Suprapubic skin (tissue), 4 donors: ENCODE measurements around the gene SDHA.

ENCODE experiments used
- EP300 ChIP-seq: sonication (generic); formaldehyde crosslinking; IDR thresholded peaks from one replicate; pipeline ENCODE4 v1.6.1; 2017; ENCODE audit warnings: antibody characterized with exemption
- POLR2A ChIP-seq, 2 donors: fragments of 450-650 bp; IDR thresholded peaks; one replicate each; pipeline ENCODE4 v1.6.1; 2017; ENCODE audit warnings: antibody characterized with exemption in 2 of 2, mild to moderate bottlenecking in 2 of 2, moderate library complexity in 2 of 2
- POLR2AphosphoS5 ChIP-seq, 3 donors: sonication (generic); formaldehyde crosslinking; IDR thresholded peaks; one replicate each; pipeline ENCODE4 v1.6.1; 2017; ENCODE audit warnings: antibody characterized with exemption in 3 of 3
- TF ChIP-seq, protein P1 (sequence below), 2 donors: fragments of 200-600 bp in 1 of 2; fragments of 450-650 bp in 1 of 2; sonication (generic) in 1 of 2; IDR thresholded peaks; one replicate each; pipeline ENCODE4 v1.5.1; 2016 to 2019; ENCODE audit warnings: antibody characterized with exemption in 2 of 2, mild to moderate bottlenecking in 1 of 2, moderate library complexity in 1 of 2

DNA sequence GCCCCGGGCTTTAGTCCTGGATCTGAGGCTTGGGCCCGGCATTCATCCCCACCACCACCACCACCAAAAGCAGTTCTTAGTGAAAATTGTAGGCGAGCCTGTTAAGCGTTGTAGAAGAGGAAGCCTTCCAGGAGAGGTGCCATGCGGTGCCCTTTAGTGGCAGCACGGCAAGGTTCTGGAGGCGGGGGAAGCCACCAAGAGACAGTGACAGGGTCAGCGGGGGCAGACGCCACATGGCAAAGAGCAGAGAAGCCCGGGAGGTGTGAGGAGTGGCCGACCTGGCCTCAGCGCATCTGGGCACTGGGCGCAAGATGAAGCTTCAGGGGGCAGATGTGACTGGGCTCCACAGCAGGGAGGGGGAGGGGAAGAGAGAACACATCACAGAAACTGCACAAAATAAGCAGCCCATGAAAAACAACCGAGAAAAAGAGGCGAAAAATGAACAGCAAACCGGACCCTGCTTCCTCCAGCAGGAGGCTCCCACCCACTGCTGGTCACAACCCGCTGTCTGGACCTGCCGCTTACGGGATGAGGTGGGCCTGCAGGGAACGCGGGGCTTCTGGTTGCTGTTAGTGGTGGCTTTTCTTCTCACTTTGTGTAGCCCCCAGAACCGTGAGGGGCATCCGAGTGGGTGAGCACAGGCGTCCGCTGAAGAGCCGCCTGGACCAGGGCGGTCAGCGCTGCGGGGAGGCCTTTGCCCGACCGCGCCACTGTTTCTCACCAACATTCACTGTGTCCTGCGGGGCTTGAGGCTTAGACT, 22.5 kb upstream of the SDHA start:
- TF ChIP-seq, protein P1, sequence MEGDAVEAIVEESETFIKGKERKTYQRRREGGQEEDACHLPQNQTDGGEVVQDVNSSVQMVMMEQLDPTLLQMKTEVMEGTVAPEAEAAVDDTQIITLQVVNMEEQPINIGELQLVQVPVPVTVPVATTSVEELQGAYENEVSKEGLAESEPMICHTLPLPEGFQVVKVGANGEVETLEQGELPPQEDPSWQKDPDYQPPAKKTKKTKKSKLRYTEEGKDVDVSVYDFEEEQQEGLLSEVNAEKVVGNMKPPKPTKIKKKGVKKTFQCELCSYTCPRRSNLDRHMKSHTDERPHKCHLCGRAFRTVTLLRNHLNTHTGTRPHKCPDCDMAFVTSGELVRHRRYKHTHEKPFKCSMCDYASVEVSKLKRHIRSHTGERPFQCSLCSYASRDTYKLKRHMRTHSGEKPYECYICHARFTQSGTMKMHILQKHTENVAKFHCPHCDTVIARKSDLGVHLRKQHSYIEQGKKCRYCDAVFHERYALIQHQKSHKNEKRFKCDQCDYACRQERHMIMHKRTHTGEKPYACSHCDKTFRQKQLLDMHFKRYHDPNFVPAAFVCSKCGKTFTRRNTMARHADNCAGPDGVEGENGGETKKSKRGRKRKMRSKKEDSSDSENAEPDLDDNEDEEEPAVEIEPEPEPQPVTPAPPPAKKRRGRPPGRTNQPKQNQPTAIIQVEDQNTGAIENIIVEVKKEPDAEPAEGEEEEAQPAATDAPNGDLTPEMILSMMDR (IDR thresholded peaks at IDR 0.05), result no peak
- no peak for TF ChIP-seq POLR2AphosphoS5 (IDR thresholded peaks at IDR 0.05)
- TF ChIP-seq POLR2A (IDR thresholded peaks at IDR 0.05), result no peak
- TF ChIP-seq EP300, result no peak
